ENCODE measurements around the gene TAS2R39.

TAS2R39 gene

GRCh38 chr7:143217806-143218205 lies 34.6 kb downstream of the TAS2R39 start:
- no peak for DNase-seq

GRCh38 chr7:143221286-143221685 lies 38.1 kb downstream of the TAS2R39 start:
- no peak for DNase-seq

GRCh38 chr7:143221737-143222136 lies 38.5 kb downstream of the TAS2R39 start, which contains the start of gene TAS2R40:
TSS of gene TAS2R40 (plus strand) at chr7:143222037. CDS start at chr7:143222079, 42 bp downstream.
- DNase-seq: no peak

- no peak for DNase-seq
Observed at GRCh38 chr7:143222782-143223181, 39.6 kb downstream of the TAS2R39 start.

- DNase-seq: no peak
Observed at GRCh38 chr7:143223784-143224183, 40.6 kb downstream of the TAS2R39 start.

GRCh38 chr7:143225047-143225446 lies 41.8 kb downstream of the TAS2R39 start:
- DNase-seq: no peak

GRCh38 chr7:143227806-143228205 lies 44.6 kb downstream of the TAS2R39 start:
- no peak for DNase-seq

- DNase-seq: no peak
Observed at GRCh38 chr7:143229054-143229790, 46.0 kb downstream of the TAS2R39 start.

GRCh38 chr7:143230602-143231457 lies 47.6 kb downstream of the TAS2R39 start:
- DNase-seq: no peak
